Prostate gland (tissue), 2 donors: ENCODE results near the gene CDH16. TPM values are rescaled to one million over a fixed set of nuclear protein-coding genes. Genes with fewer than 3 reads are reported as not detected.

Experiments
- DNase-seq: peaks from one replicate; pipeline ENCODE4 v3.0.0-alpha.2; 2019; ENCODE audit warnings: low spot score
- H3K27ac ChIP-seq, 2 donors: fragments of 200-600 bp; sonication (generic); 2 replicates each; pipeline ENCODE4 v1.5.1; 2017 to 2019
- H3K27me3 ChIP-seq: fragments of 200-600 bp; sonication (generic); replicated peaks from 2 replicates; pipeline ENCODE4 v1.5.1; 2019; ENCODE audit not compliant: insufficient read depth
- H3K36me3 ChIP-seq, 2 donors: fragments of 200-600 bp; sonication (generic); 1 replicate in 1 of 2; 2 replicates in 1 of 2; pipeline versions ENCODE4 v1.5.1 to v1.8.1; 2017 to 2019
- H3K4me1 ChIP-seq: fragments of 200-600 bp; sonication (generic); replicated peaks from 2 replicates; pipeline ENCODE4 v1.5.1; 2019
- H3K4me3 ChIP-seq, 2 donors: fragments of 200-600 bp; sonication (generic); 2 replicates each; pipeline ENCODE4 v1.5.1; 2017 to 2019
- H3K9me3 ChIP-seq: fragments of 200-600 bp; sonication (generic); 2 replicates; pipeline ENCODE4 v1.5.1; 2017
- POLR2A ChIP-seq: fragments of 450-650 bp; IDR thresholded peaks from one replicate; pipeline ENCODE4 v1.6.1; 2016; ENCODE audit warnings: antibody characterized with exemption, mild to moderate bottlenecking
- POLR2AphosphoS5 ChIP-seq: sonication (generic); formaldehyde crosslinking; IDR thresholded peaks from one replicate; pipeline ENCODE4 v1.6.1; 2017; ENCODE audit warnings: antibody characterized with exemption
- WGBS: methylation state at CpG from one replicate; pipeline ENCODE4 v1.1.5; 2018; 5-methylcytosine and 5-hydroxymethylcytosine counted together
- intact Hi-C: fragments of 100-400 bp; cut with DNase I; formaldehyde crosslinking; loops from one replicate; pipeline ENCODE4 v1.14.2; 2022
- total RNA-seq, 2 donors: library from RNA; depleted of rRNA; stranded (reverse); fragments of >200 nt; gene quantifications; one replicate each; pipeline ENCODE4 v1.1.0, GENCODE V29; 2016
- TF ChIP-seq, protein P1 (sequence below), 4 experiments: fragments of 200-600 bp in 2 of 4; fragments of 450-650 bp in 2 of 4; sonication (generic) in 2 of 4; IDR thresholded peaks; 1 replicate in 3 of 4; 2 replicates in 1 of 4; pipeline ENCODE4 v1.5.1; 2016 to 2019; ENCODE audit warnings: antibody characterized with exemption in 4 of 4, mild to moderate bottlenecking in 2 of 4, moderate library complexity in 2 of 4

CDH16 gene
- total RNA-seq, 2 donors from 2014 or later = not detected

DNA sequence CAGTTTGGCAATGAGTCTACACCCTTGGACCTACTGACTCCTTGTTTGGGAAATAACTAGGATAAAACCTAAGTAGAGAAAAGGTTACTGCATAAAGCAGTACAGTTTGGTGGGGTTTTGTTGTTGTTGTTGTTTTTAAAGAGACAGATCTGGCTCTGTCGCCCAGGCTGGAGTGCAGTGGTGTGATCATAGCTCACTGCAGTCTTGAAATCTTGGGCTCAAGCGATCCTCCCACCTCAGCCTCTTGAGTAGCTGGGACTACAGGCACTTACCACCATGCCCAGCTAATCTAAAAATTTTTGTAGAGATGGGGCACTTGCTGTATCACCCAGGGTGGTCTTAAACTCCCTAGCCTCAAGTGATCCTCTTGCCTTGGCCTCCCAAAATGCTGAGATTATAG, 37.1 kb downstream of the CDH16 start:
- Histone ChIP-seq H3K9me3 (no peaks in the 10 kb centered on the region), H3K27ac (no peak overlapping the region), H3K27me3 (no peaks in the 10 kb centered on the region), H3K4me3 (peak overlapping the region; percentile 79 to 80), H3K36me3 (peaks cover 0 to 5% of the 10 kb centered on the region in 2 donors), H3K4me1 (no peaks in the 10 kb centered on the region)
- WGBS = 78% methylated on average over 2 of the region's 2 CpGs
- no peak for DNase-seq
- intact Hi-C loops = no loop called here
- TF ChIP-seq POLR2AphosphoS5 = no peak
- TF ChIP-seq POLR2A = no peak
- TF ChIP-seq, protein P1, sequence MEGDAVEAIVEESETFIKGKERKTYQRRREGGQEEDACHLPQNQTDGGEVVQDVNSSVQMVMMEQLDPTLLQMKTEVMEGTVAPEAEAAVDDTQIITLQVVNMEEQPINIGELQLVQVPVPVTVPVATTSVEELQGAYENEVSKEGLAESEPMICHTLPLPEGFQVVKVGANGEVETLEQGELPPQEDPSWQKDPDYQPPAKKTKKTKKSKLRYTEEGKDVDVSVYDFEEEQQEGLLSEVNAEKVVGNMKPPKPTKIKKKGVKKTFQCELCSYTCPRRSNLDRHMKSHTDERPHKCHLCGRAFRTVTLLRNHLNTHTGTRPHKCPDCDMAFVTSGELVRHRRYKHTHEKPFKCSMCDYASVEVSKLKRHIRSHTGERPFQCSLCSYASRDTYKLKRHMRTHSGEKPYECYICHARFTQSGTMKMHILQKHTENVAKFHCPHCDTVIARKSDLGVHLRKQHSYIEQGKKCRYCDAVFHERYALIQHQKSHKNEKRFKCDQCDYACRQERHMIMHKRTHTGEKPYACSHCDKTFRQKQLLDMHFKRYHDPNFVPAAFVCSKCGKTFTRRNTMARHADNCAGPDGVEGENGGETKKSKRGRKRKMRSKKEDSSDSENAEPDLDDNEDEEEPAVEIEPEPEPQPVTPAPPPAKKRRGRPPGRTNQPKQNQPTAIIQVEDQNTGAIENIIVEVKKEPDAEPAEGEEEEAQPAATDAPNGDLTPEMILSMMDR (IDR thresholded peaks at IDR 0.05) = no peak

DNA sequence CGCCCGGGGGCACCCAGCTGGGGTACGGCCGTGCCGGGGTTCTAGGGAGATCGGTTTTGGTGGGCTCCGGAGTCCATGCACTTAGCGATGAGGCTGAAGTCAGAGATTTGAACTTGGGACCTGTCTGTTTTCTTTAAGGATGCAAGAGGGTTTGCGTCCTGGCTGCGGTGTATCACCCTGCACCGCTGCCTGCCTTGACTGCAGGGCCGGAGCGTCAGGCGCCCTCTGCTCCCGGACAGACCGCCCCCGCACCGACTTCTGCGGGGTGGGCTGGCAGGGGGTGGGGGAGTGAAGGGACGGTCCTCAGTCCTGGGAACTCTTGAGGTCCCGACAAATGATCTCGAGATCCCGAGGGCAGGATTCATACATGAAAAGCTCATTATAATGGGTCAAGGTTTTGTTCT, 37.7 kb downstream of the CDH16 start:
- Histone ChIP-seq H3K4me3 (peak overlapping the region; percentile 79 to 80), H3K27ac (peak overlapping the region; percentile 53 to 57), H3K4me1 (no peaks in the 10 kb centered on the region), H3K9me3 (no peaks in the 10 kb centered on the region), H3K36me3 (peaks cover 0 to 5% of the 10 kb centered on the region in 2 donors), H3K27me3 (no peaks in the 10 kb centered on the region)
- 2% methylated on average over 23 of the region's 23 CpGs for WGBS
- DNase-seq = no peak
- intact Hi-C loops = no loop called here
- TF ChIP-seq, protein P1 (IDR thresholded peaks at IDR 0.05) = no peak
- TF ChIP-seq POLR2A (no peak), POLR2AphosphoS5 (no peak)

DNA sequence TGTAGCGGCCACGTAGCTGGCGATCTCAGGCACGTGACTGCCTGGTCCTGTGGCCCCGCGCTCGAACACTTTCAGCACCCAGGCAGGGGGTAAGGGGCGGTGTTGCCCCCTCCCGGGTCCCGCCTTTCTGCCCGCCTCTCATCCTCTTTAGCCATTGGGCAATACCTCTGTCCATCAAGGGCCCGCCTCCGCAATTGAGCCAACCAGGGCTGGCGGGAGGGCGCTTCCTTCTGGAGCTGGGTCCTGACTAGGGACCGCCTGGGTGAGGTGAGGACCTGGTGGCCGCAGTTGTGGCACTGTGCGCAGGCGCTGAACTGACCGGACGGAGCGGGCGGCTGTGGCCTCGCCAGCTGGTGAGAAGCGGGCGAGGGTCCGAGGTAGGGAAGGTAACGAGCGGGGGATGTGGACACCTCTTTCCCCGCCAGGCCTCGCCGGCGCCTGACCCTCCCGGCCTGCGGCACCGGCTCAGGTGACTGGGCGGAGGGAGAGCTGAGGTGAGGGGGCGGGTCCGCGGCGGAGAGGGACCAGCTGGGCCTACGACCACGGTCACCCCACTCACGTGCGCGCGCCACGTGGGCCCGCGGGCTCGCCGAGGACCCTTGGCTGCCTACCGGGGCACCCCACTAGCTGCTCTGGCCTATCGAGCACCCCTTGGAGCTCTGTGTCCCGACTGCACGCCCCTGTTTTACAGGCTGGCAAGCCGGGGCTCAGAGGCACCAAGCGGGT, 38.2 kb downstream of the CDH16 start, which contains the start of gene PDP2:
PDP2 (plus strand) TSS at position 228 of the 726 bp plus-strand sequence. CDS start 3,770 bp downstream, outside the sequence.
- TF ChIP-seq POLR2AphosphoS5 (peak; percentile 92), POLR2A (peak; percentile 69)
- TF ChIP-seq, protein P1 (IDR thresholded peaks at IDR 0.05) = peak in 1 of 4 experiments; percentile 17
- peak; percentile 98 for DNase-seq
- no peaks in the 10 kb centered on the region for H3K9me3 ChIP-seq
- WGBS = under 1% methylated on average over 52 of the region's 58 CpGs
- H3K36me3 ChIP-seq = peaks cover 0 to 5% of the 10 kb centered on the region in 2 donors
- H3K27me3 ChIP-seq = no peaks in the 10 kb centered on the region
- intact Hi-C loops = no loop called here
- peak within 1 kb of the TSS; percentile 79 to 80 for H3K4me3 ChIP-seq
- H3K4me1 ChIP-seq = no peaks in the 10 kb centered on the region
- H3K27ac ChIP-seq = peak within 1 kb of the TSS; percentile 53 to 57

DNA sequence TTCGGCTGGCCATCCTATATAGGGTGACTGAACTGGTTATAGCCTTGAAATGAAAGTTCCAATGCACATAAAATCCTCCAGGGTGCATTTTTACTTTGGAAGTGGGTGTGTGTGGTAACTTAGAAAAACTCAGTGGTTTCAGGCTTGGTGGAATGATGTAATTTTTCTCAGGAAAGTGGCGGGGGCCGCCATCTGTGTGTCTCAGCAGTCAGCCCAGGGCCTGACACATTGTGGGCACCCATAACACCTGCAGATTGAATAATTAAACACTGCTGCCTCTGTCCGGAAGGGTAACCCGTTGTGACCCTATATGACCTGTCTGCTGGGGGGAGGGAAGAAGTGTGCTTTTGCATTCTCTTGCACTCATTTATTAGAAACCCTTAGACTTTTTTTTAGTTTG, 40.6 kb downstream of the CDH16 start:
- no peak overlapping the region for H3K4me3 ChIP-seq
- H3K4me1 ChIP-seq = no peaks in the 10 kb centered on the region
- intact Hi-C loops = no loop called here
- no peak for DNase-seq
- no peak for TF ChIP-seq POLR2A
- TF ChIP-seq, protein P1 (IDR thresholded peaks at IDR 0.05) = no peak
- TF ChIP-seq POLR2AphosphoS5 = no peak
- no peaks in the 10 kb centered on the region for H3K9me3 ChIP-seq
- H3K36me3 ChIP-seq = no peaks in the 10 kb centered on the region
- H3K27ac ChIP-seq = no peak overlapping the region
- H3K27me3 ChIP-seq = no peaks in the 10 kb centered on the region
- 71% methylated on average over 5 of the region's 5 CpGs for WGBS
